Neural crest cell (in vitro differentiated cells): ENCODE results near the gene FSCN2. TPM values are rescaled to one million over a fixed set of nuclear protein-coding genes. Genes with fewer than 3 reads are reported as not detected.
A peak's percentile ranks its signal among the peaks of the same experiment; 100 is the strongest.

Source experiments
- DNase-seq: peaks from one replicate; pipeline ENCODE4 v3.0.0; 2021; ENCODE audit warnings: low read depth, mixed read lengths, low spot score
- H3K27ac Mint-ChIP-seq: one replicate; pipeline ENCODE4 v1.8.0; 2021; ENCODE audit warnings: mild to moderate bottlenecking, mixed read lengths; ENCODE audit not compliant: unreplicated experiment
- H3K27me3 Mint-ChIP-seq: 2 replicates; pipeline ENCODE4 v1.8.0; 2021; ENCODE audit warnings: low read depth, mild to moderate bottlenecking, mixed read lengths
- H3K36me3 Mint-ChIP-seq: 2 replicates; pipeline ENCODE4 v1.8.0; 2021; ENCODE audit warnings: low read depth, mild to moderate bottlenecking, mixed read lengths
- H3K4me1 Mint-ChIP-seq: 2 replicates; pipeline ENCODE4 v1.8.0; 2021; ENCODE audit warnings: mixed read lengths
- H3K4me3 Mint-ChIP-seq: one replicate; pipeline ENCODE4 v1.8.0; 2021; ENCODE audit warnings: mild to moderate bottlenecking, mixed read lengths
- H3K9me3 Mint-ChIP-seq: 2 replicates; pipeline ENCODE4 v1.8.0; 2021; ENCODE audit warnings: mixed read lengths
- total RNA-seq: library from RNA; stranded (reverse); gene quantifications from 2 replicates; pipeline ENCODE4 v1.2.1, GENCODE V29; 2021
- TF ChIP-seq, protein P1 (sequence below): fragments of 200-600 bp; sonication (generic); conservative IDR thresholded peaks from 2 replicates; pipeline ENCODE4 v1.5.0; 2021; ENCODE audit warnings: antibody characterized with exemption, mild to moderate bottlenecking

The FSCN2 gene
- total RNA-seq, 1 donor from 2014 or later: 0.56 TPM

DNA sequence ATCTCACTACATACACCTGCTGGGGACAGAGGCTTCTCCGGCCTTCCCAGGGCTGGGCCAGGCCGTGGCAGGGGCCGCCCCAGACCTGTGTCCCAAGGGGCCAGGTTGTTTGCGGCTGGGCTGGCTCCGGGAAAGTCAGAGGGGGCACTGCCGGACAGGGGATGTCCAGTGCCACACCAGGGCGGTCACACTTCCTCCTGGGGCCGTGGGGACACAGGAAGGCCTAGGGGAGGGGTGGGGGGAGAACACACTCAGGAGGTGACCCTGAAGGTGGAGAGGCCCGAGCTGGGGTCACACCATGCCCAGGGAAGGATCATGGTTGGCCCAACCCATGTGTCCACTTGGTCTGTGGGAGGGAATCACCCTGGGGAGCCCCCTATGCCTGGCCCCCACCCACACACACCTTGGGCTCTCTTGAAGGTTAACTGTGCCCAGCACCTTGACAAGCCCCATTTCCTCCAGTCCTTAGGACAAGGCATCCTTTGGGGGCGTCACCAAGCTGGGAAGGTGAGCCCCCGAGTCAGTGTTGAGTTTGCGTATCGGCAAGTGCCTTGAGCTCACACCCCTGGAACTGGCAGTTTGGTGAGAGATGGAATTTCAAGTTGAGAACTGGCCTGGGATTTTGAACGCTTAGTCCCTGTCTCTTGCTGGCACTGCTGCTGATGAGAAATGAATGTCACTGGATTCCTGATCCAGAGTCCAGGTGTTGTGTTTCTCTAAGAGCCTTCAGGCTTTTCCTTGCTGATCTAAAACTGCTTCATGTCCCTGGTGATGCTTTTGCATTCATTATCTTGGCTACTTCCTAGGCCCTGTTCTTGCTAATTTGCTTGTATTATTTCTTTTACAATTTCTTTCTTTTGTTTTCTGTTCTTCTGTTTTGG, 7.9 kb upstream of the FSCN2 start:
- Mint-ChIP-seq H3K36me3 (no peaks in the 10 kb centered on the region), H3K4me1 (peaks cover 33% of the 10 kb centered on the region), H3K4me3 (peak overlapping the region; percentile 76), H3K9me3 (no peaks in the 10 kb centered on the region), H3K27me3 (peaks cover 48% of the 10 kb centered on the region), H3K27ac (no peak overlapping the region)
- DNase-seq: no peak
- TF ChIP-seq, protein P1, sequence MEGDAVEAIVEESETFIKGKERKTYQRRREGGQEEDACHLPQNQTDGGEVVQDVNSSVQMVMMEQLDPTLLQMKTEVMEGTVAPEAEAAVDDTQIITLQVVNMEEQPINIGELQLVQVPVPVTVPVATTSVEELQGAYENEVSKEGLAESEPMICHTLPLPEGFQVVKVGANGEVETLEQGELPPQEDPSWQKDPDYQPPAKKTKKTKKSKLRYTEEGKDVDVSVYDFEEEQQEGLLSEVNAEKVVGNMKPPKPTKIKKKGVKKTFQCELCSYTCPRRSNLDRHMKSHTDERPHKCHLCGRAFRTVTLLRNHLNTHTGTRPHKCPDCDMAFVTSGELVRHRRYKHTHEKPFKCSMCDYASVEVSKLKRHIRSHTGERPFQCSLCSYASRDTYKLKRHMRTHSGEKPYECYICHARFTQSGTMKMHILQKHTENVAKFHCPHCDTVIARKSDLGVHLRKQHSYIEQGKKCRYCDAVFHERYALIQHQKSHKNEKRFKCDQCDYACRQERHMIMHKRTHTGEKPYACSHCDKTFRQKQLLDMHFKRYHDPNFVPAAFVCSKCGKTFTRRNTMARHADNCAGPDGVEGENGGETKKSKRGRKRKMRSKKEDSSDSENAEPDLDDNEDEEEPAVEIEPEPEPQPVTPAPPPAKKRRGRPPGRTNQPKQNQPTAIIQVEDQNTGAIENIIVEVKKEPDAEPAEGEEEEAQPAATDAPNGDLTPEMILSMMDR: no peak

DNA sequence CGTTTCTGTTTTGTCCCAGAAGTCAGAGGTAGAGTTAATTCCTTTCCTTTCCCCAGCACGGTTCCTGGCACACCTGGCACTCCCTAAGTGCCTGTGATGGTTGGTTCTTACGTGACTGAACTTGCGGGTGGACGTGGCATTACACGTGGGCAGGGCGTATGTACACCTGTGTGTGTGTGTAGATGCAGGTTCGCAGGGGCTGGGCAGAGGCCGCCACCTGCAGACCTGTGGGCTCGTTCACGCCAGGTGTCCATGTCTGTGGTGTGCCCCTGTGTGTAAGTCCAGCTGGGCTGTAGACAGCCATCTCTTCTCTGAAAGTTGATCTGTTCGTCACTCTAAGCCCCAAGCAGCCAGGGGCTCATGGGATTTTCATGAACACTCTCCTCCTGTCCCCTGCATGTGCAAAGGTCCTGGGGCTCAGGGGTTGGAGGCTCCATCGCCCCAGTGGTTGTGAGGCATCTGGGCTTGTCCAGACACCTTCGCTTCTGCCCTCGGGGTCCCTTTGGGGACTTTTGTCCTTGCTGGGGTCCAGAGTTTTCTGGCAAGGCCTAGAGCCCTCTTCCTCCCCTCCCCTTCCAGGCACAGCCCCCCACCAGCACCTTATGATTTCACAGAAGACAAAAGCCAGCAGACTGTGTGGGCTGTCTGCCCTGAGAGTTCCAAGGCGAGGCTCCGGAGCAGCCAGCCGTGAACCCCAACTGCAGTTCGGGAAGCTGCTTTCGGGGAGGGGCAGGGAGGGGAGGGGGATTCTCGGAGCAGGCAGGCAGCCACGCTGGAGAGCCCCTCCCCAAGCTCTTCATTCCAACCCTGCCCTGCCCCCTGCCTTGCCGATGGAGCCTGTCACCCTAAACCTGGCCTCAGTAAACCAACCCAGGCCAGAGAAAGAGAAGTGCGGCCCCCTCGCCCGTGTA, 5.4 kb upstream of the FSCN2 start:
- peaks cover 45% of the 10 kb centered on the region for H3K27me3 Mint-ChIP-seq
- DNase-seq: peak; percentile 61
- H3K4me3 Mint-ChIP-seq: peak overlapping the region; percentile 73
- TF ChIP-seq, protein P1: peak; percentile 57
- peaks cover 21% of the 10 kb centered on the region for H3K4me1 Mint-ChIP-seq
- no peaks in the 10 kb centered on the region for H3K36me3 Mint-ChIP-seq
- H3K27ac Mint-ChIP-seq: no peak overlapping the region
- H3K9me3 Mint-ChIP-seq: no peaks in the 10 kb centered on the region

DNA sequence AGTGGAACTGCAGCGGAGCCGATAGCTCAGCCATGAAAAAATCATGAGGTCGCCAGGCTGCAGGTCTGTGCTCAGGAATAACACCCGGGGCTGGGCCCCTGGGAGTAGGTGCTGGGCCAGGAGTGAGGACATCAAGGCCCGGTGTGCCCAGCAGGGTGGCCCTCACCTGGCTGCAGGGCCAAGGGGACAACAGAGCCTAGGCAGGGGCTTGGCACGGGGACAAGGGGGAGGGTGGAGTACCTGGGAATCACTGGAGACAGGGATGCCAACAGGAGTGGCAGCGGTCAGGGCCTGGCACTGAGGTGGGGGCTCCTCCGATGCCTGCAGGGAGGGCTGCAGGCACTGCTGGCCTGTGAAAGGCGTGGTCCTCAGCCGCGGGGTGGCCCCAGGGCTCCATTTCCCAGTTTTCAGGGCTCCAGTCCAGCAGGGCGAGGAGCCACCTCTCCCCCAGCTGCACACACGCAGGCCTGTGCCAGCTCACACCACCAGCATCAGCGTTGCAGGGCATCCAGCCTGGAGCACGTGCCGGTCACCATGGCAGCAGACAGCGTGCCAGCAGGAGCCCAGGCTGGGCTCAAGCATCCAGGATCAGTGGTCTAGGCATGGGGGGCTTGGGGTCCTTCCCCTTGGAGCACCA, 4.7 kb upstream of the FSCN2 start:
- Mint-ChIP-seq H3K27ac (no peak overlapping the region), H3K4me1 (peaks cover 14% of the 10 kb centered on the region)

DNA sequence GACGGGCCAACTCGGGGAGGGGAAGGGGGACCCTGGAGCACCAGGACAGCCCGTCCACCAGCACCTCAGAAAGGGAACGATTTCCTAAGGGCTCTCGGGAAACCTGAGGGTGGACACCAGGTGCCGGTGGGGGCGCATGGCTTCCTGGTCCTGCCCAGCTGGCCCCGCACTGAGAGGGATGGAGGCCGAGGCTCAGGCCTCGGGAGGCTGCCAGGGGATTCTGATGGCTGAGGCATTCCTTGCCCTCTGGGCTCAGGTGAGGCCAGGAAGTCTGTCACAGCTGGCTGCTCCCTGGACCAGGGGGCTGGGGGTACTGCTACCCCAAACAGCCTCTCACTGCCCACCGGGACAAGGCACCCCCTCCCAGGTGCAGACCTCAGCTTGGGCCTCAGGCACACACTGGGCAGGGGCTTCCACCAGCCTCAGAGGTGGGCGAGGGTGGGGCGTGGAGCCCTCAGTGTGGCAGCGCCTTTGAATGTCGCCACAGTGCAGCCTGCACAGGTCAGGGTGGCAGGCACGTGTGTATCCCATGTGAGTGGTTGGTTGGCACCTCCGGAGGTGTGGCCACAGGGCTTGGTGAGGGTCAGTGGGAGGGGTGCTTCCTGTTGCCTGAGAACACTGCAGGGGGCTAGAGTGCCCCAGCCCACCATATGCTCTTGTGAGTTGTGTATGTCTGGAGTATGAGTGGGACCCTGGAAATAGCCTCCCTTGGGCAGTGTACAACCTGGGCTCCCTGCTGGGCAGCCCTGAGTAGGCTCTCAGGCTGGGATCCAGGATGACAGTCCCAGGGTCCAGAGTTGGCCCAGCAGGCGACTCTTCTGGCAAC, 3.9 kb upstream of the FSCN2 start:
- no peak overlapping the region for H3K4me3 Mint-ChIP-seq
- no peak overlapping the region for H3K27ac Mint-ChIP-seq
- no peaks in the 10 kb centered on the region for H3K9me3 Mint-ChIP-seq
- TF ChIP-seq, protein P1: no peak
- no peaks in the 10 kb centered on the region for H3K36me3 Mint-ChIP-seq
- H3K4me1 Mint-ChIP-seq: peaks cover 13% of the 10 kb centered on the region
- DNase-seq: no peak
- peaks cover 35% of the 10 kb centered on the region for H3K27me3 Mint-ChIP-seq

More for the DNA sequence above, 4.7 kb upstream of the FSCN2 start:
- Mint-ChIP-seq H3K27me3 (peaks cover 37% of the 10 kb centered on the region), H3K4me3 (peak overlapping the region; percentile 73), H3K9me3 (no peaks in the 10 kb centered on the region), H3K36me3 (no peaks in the 10 kb centered on the region)
- no peak for DNase-seq
- TF ChIP-seq, protein P1: no peak

DNA sequence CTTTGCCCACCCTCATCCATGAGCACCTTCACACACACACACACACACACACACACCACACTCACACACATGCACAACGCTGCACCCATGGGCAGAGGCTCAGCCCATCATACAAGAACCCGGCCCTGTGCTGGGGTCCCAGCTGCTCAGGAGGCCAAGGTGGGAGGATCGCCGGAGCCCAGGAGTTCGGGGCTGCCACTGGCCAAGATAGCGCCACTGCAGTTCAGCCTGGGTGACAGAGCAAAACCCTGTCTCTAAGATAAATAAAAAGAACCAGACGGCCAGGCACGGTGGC, 3.4 kb upstream of the FSCN2 start:
- no peak for DNase-seq
- no peaks in the 10 kb centered on the region for H3K36me3 Mint-ChIP-seq
- H3K4me1 Mint-ChIP-seq: peaks cover 13% of the 10 kb centered on the region
- no peak overlapping the region for H3K4me3 Mint-ChIP-seq
- H3K27ac Mint-ChIP-seq: no peak overlapping the region
- no peaks in the 10 kb centered on the region for H3K9me3 Mint-ChIP-seq
- H3K27me3 Mint-ChIP-seq: peaks cover 33% of the 10 kb centered on the region
- TF ChIP-seq, protein P1: no peak
